HCT116 (cell line): ENCODE data around the gene FNDC5. TPM values are rescaled to one million over a fixed set of nuclear protein-coding genes. Genes with fewer than 3 reads are reported as not detected.

ENCODE experiments used
- ATAC-seq: fragments of 200-7000 bp; cut with Tn5 transposase; 2 replicates; pipeline ENCODE4 v1.9.1; 2020; ENCODE audit warnings: mild to moderate bottlenecking, moderate library complexity
- BruUV-seq: library from RNA; stranded (reverse); fragments of 400-500 nt; replicated peaks from 2 replicates; lab custom pipeline; 2021; lab: Mats Ljungman, UMichigan
- CTCF ChIA-PET: fragments of 300-600 bp; sonication (Branson Sonifier 250); formaldehyde crosslinking; loops from one replicate; lab custom pipeline; 2021; ENCODE audit warnings: antibody characterized with exemption; lab: Charles Lee
- POLR2A ChIA-PET: fragments of 300-600, 350-600 bp; sonication (Branson Sonifier 250); formaldehyde crosslinking; loops from one replicate; lab custom pipeline; 2021; ENCODE audit warnings: antibody characterized with exemption; lab: Charles Lee
- RAD21 ChIA-PET, 2 experiments: fragments of 300-600 bp; sonication (Branson Sonifier 250); formaldehyde crosslinking; loops; one replicate each; lab custom pipeline; 2023; ENCODE audit warnings: low total read pairs in 2 of 2; ENCODE audit not compliant: uncharacterized antibody in 2 of 2, unreplicated experiment in 2 of 2, low non-redundant PET in 1 of 2; lab: Charles Lee
- DNase-seq: peaks from one replicate; pipeline ENCODE4 v3.0.0-alpha.2; 2010; ENCODE audit warnings: low read depth, low spot score
- H2AFZ ChIP-seq: fragments of 200-600 bp; shearing (Covaris generic), sonication (generic); 2 replicates; pipeline ENCODE4 v1.6.1; 2017; ENCODE audit warnings: low read depth, mixed run types, mixed read lengths, antibody characterized with exemption, low read length; ENCODE audit not compliant: poor library complexity, severe bottlenecking
- H3K27ac ChIP-seq: 2 replicates; pipeline ENCODE4 v1.5.1; 2012; ENCODE audit warnings: low read depth, low read length
- H3K27me3 ChIP-seq: fragments of 200-600 bp; sonication (generic); 2 replicates; pipeline ENCODE4 v1.6.1; 2016; ENCODE audit warnings: mixed run types, low read length, mixed read lengths; ENCODE audit not compliant: insufficient read depth
- H3K36me3 ChIP-seq, 2 experiments: fragments of 200-500 bp in 1 of 2; fragments of 200-600 bp in 1 of 2; sonication (Bioruptor generic) in 1 of 2; sonication (generic) in 1 of 2; 2 replicates each; pipeline versions ENCODE4 v1.5.1 to v1.6.1; 2014 to 2016; ENCODE audit warnings: low read length in 2 of 2, inconsistent platforms in 1 of 2, mixed read lengths in 1 of 2, mixed run types in 1 of 2; ENCODE audit not compliant: insufficient read depth in 2 of 2, control insufficient read depth in 1 of 2
- H3K4me1 ChIP-seq, 2 experiments: fragments of 200-600 bp in 1 of 2; sonication (generic) in 1 of 2; 2 replicates each; pipeline versions ENCODE4 v1.5.1 to v1.6.1; 2012 to 2017; ENCODE audit warnings: low read length in 2 of 2, inconsistent platforms in 1 of 2, mild to moderate bottlenecking in 1 of 2, mixed read lengths in 1 of 2, mixed run types in 1 of 2, moderate library complexity in 1 of 2; ENCODE audit not compliant: insufficient read depth in 2 of 2, control insufficient read depth in 1 of 2
- H3K4me2 ChIP-seq: fragments of 200-600 bp; sonication (generic); 2 replicates; pipeline ENCODE4 v1.6.1; 2017; ENCODE audit warnings: mixed run types, low read length, mixed read lengths
- H3K4me3 ChIP-seq, 2 experiments: fragments of 200-600 bp in 1 of 2; sonication (generic) in 1 of 2; replicated peaks in 1 of 2; 2 replicates each; pipeline ENCODE4 v1.5.1; 2011 to 2016; ENCODE audit warnings: low read length in 2 of 2, control low read depth in 1 of 2, low read depth in 1 of 2, mild to moderate bottlenecking in 1 of 2, mixed read lengths in 1 of 2, mixed run types in 1 of 2
- H3K79me2 ChIP-seq: fragments of 200-600 bp; sonication (generic); 2 replicates; pipeline ENCODE4 v1.6.1; 2017; ENCODE audit warnings: mild to moderate bottlenecking, mixed run types, low read length, moderate library complexity, mixed read lengths; ENCODE audit not compliant: insufficient read depth
- H3K9ac ChIP-seq: fragments of 200-600 bp; sonication (generic); 2 replicates; pipeline ENCODE4 v1.6.1; 2016; ENCODE audit warnings: low read length, mixed read lengths
- H3K9me2 ChIP-seq: fragments of 200-600 bp; sonication (generic), shearing (Covaris generic); 2 replicates; pipeline ENCODE4 v1.6.1; 2017; ENCODE audit warnings: mixed run types, mild to moderate bottlenecking, moderate library complexity; ENCODE audit not compliant: insufficient read depth
- H3K9me3 ChIP-seq, 2 experiments: fragments of 200-500 bp in 1 of 2; fragments of 200-600 bp in 1 of 2; sonication (Bioruptor generic) in 1 of 2; sonication (generic) in 1 of 2; 2 replicates each; pipeline ENCODE4 v1.6.1; 2014 to 2017; ENCODE audit warnings: low read length in 2 of 2, mixed read lengths in 2 of 2, inconsistent platforms in 1 of 2, low read depth in 1 of 2, mild to moderate bottlenecking in 1 of 2, mixed run types in 1 of 2, moderate library complexity in 1 of 2; ENCODE audit not compliant: control insufficient read depth in 1 of 2, insufficient read depth in 1 of 2
- H4K20me1 ChIP-seq: fragments of 200-600 bp; sonication (generic), shearing (Covaris generic); 2 replicates; pipeline ENCODE4 v1.6.1; 2017; ENCODE audit warnings: mixed run types, mild to moderate bottlenecking, moderate library complexity; ENCODE audit not compliant: insufficient read depth
- ELF1 ChIP-seq: IDR thresholded peaks from 2 replicates; pipeline ENCODE4 v1.6.1; 2012; ENCODE audit warnings: low read depth, borderline replicate concordance
- EZH2phosphoT487 ChIP-seq: fragments of 200-600 bp; IDR thresholded peaks from 2 replicates; pipeline ENCODE4 v1.6.1; 2018; ENCODE audit warnings: antibody characterized with exemption, borderline replicate concordance
- FOSL1 ChIP-seq: IDR thresholded peaks from 2 replicates; pipeline ENCODE4 v1.6.1; 2012; ENCODE audit warnings: low read depth
- JUND ChIP-seq: IDR thresholded peaks from 2 replicates; pipeline ENCODE4 v1.6.1; 2012
- POLR2A ChIP-seq: IDR thresholded peaks from 2 replicates; pipeline ENCODE4 v1.7.0; 2011; ENCODE audit warnings: borderline replicate concordance; ENCODE audit not compliant: insufficient read depth, insufficient read length; ENCODE audit errors: extremely low read depth
- POLR2AphosphoS5 ChIP-seq: IDR thresholded peaks from 2 replicates; pipeline ENCODE4 v1.6.1; 2011; ENCODE audit warnings: mild to moderate bottlenecking, low read depth, low read length, moderate library complexity
- RAD21 ChIP-seq: IDR thresholded peaks from 2 replicates; pipeline ENCODE4 v1.6.1; 2012; ENCODE audit warnings: low read depth, mild to moderate bottlenecking
- SRF ChIP-seq: IDR thresholded peaks from 2 replicates; pipeline ENCODE4 v1.6.1; 2012; ENCODE audit warnings: low read depth
- YY1 ChIP-seq: IDR thresholded peaks from 2 replicates; pipeline ENCODE4 v1.6.1; 2011; ENCODE audit warnings: low read length, low read depth, moderate library complexity, mild to moderate bottlenecking; ENCODE audit not compliant: insufficient replicate concordance; ENCODE audit errors: extremely low read depth
- ZFX ChIP-seq: fragments of 450-650 bp; IDR thresholded peaks from 2 replicates; pipeline ENCODE4 v1.6.1; 2017
- ZNF274 ChIP-seq: fragments of 200-500 bp; sonication (Bioruptor generic); IDR thresholded peaks from 2 replicates; pipeline ENCODE4 v1.6.1; 2014; ENCODE audit warnings: mild to moderate bottlenecking, low read depth, low read length, inconsistent platforms
- intact Hi-C: fragments of 100-400 bp; cut with micrococcal nuclease; formaldehyde crosslinking; loops from 2 replicates; pipeline ENCODE4 v1.10.0; 2022
- total RNA-seq: library from RNA; stranded (reverse); gene quantifications from one replicate; pipeline ENCODE4 v1.2.1, GENCODE V29; 2021; ENCODE audit not compliant: unreplicated experiment
- TF ChIP-seq, protein P1 (sequence below): IDR thresholded peaks from 2 replicates; pipeline ENCODE4 v1.6.1; 2011; ENCODE audit warnings: mild to moderate bottlenecking, low read length, moderate library complexity; ENCODE audit not compliant: insufficient replicate concordance; ENCODE audit errors: extremely low read depth
- TF ChIP-seq, protein P2 (sequence below): IDR thresholded peaks from 2 replicates; pipeline ENCODE4 v1.6.1; 2012; ENCODE audit warnings: low read depth
- TF ChIP-seq, protein P3 (sequence below): IDR thresholded peaks from 2 replicates; pipeline ENCODE4 v1.6.1; 2012

Gene FNDC5
- total RNA-seq, 1 experiment from 2014 or later: not detected

DNA sequence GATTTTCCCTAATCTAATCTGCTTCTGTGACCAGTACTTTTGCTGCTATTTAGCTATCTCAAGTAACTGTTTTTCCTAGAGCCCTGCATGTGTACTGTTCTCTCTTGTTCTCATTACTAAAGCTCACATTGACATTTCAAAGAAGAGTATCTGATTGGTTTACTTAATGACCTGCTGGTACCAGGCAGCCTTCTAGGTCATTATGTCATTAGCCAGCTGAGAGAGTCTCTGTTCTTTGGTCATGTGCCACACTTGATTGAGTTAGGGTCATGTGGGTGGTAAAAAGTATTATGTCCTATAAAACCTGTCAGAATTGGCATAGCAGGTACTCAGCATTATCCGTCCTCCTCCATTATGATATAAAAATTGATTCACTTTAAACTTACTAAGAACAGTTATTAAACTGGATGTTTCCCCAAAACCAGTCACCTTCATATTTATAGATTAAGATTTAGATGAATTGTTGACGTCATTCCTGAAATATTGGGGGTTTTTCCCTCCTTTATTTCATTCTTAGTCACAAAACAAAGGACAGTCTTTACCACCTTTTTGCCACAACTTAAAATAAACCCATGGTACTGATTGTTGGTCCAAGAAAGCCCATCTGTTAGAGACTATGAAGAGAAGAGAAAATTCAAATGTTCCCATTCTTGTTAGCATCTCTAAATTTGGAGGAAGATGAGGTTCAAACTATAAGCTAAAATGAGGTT lies 22.2 kb downstream of the FNDC5 start:
- Histone ChIP-seq H3K27ac (no peak overlapping the region), H3K9me2 (no peaks in the 10 kb centered on the region), H2AFZ (no peak overlapping the region), H3K27me3 (no peaks in the 10 kb centered on the region), H3K79me2 (no peaks in the 10 kb centered on the region), H3K4me2 (no peak overlapping the region), H3K4me1 (no peaks in the 10 kb centered on the region), H3K9ac (no peak overlapping the region), H3K36me3 (peaks cover 3 to 12% of the 10 kb centered on the region in 2 experiments; a peak in 2 of 4 replicates), H3K4me3 (no peak overlapping the region), H3K9me3 (no peaks in the 10 kb centered on the region), H4K20me1 (no peaks in the 10 kb centered on the region)
- intact Hi-C loops: no loop called here
- TF ChIP-seq SRF (no peak), EZH2phosphoT487 (no peak)
- TF ChIP-seq, protein P1, sequence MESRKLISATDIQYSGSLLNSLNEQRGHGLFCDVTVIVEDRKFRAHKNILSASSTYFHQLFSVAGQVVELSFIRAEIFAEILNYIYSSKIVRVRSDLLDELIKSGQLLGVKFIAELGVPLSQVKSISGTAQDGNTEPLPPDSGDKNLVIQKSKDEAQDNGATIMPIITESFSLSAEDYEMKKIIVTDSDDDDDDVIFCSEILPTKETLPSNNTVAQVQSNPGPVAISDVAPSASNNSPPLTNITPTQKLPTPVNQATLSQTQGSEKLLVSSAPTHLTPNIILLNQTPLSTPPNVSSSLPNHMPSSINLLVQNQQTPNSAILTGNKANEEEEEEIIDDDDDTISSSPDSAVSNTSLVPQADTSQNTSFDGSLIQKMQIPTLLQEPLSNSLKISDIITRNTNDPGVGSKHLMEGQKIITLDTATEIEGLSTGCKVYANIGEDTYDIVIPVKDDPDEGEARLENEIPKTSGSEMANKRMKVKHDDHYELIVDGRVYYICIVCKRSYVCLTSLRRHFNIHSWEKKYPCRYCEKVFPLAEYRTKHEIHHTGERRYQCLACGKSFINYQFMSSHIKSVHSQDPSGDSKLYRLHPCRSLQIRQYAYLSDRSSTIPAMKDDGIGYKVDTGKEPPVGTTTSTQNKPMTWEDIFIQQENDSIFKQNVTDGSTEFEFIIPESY: no peak
- DNase-seq (no peak), ATAC-seq (no peak)
- no TSS peak for BruUV-seq
- CTCF ChIA-PET: no interaction called here
- POLR2A ChIA-PET: no interaction called here
- RAD21 ChIA-PET: no interaction called here

DNA sequence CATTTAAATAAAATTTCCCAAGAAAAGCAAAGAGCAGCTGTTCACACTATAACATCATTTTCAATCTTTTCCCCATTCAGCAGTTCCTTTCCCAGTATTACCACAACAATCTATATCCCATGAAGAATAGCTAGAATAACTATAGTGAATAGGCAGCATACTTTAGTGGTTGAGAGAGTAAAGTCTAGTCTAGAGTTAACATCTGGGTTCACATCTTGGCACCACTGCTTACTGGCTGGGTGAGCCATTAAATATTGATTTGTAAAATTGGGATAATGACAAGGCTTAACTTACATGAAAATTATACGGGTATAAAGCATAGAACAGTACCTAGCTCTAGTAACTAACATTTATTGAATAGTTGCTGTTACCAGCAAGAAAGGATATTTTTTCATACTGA lies 38.8 kb downstream of the FNDC5 start:
- intact Hi-C loops: no loop called here
- H3K4me2 ChIP-seq: no peak overlapping the region
- no peak for DNase-seq
- H3K27me3 ChIP-seq: no peaks in the 10 kb centered on the region
- ChIA-PET CTCF (no interaction called here), RAD21 (no interaction called here), POLR2A (no interaction called here)
- H3K9me2 ChIP-seq: no peaks in the 10 kb centered on the region
- H2AFZ ChIP-seq: no peak overlapping the region
- no peak overlapping the region for H3K4me3 ChIP-seq
- H3K79me2 ChIP-seq: no peaks in the 10 kb centered on the region
- no peaks in the 10 kb centered on the region for H4K20me1 ChIP-seq
- H3K27ac ChIP-seq: no peak overlapping the region
- H3K9me3 ChIP-seq: no peaks in the 10 kb centered on the region
- no peaks in the 10 kb centered on the region for H3K4me1 ChIP-seq
- H3K9ac ChIP-seq: no peak overlapping the region
- no peak for ATAC-seq
- H3K36me3 ChIP-seq: peaks cover 35 to 64% of the 10 kb centered on the region in 2 experiments
- BruUV-seq: no TSS peak
- TF ChIP-seq, protein P2, sequence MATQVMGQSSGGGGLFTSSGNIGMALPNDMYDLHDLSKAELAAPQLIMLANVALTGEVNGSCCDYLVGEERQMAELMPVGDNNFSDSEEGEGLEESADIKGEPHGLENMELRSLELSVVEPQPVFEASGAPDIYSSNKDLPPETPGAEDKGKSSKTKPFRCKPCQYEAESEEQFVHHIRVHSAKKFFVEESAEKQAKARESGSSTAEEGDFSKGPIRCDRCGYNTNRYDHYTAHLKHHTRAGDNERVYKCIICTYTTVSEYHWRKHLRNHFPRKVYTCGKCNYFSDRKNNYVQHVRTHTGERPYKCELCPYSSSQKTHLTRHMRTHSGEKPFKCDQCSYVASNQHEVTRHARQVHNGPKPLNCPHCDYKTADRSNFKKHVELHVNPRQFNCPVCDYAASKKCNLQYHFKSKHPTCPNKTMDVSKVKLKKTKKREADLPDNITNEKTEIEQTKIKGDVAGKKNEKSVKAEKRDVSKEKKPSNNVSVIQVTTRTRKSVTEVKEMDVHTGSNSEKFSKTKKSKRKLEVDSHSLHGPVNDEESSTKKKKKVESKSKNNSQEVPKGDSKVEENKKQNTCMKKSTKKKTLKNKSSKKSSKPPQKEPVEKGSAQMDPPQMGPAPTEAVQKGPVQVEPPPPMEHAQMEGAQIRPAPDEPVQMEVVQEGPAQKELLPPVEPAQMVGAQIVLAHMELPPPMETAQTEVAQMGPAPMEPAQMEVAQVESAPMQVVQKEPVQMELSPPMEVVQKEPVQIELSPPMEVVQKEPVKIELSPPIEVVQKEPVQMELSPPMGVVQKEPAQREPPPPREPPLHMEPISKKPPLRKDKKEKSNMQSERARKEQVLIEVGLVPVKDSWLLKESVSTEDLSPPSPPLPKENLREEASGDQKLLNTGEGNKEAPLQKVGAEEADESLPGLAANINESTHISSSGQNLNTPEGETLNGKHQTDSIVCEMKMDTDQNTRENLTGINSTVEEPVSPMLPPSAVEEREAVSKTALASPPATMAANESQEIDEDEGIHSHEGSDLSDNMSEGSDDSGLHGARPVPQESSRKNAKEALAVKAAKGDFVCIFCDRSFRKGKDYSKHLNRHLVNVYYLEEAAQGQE: no peak
- no peak for TF ChIP-seq ELF1
- no peak for TF ChIP-seq FOSL1
- no peak for TF ChIP-seq POLR2AphosphoS5
- no peak for TF ChIP-seq POLR2A
- TF ChIP-seq ZFX: no peak
- TF ChIP-seq YY1: no peak
- TF ChIP-seq RAD21: no peak
- no peak for TF ChIP-seq JUND
- TF ChIP-seq, protein P3, sequence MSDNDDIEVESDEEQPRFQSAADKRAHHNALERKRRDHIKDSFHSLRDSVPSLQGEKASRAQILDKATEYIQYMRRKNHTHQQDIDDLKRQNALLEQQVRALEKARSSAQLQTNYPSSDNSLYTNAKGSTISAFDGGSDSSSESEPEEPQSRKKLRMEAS: no peak
- TF ChIP-seq ZNF274: no peak
- TF ChIP-seq SRF: no peak
